WTC11 (cell line): ENCODE data around the gene DGCR8.

Source experiments
- ARID4B ChIP-seq: sonication (generic); formaldehyde crosslinking; IDR thresholded peaks from 2 replicates; pipeline ENCODE4 v1.8.0; 2023; ENCODE audit warnings: missing genetic modification reagents, mild to moderate bottlenecking, borderline replicate concordance
- ATF3 ChIP-seq: sonication (generic); formaldehyde crosslinking; conservative IDR thresholded peaks from 2 replicates; pipeline ENCODE4 v1.8.1; 2022; ENCODE audit warnings: mild to moderate bottlenecking, missing genetic modification reagents
- CTCF ChIP-seq: fragments of 200-600 bp; IDR thresholded peaks from 2 replicates; pipeline ENCODE4 v1.8.0; 2022; ENCODE audit warnings: antibody characterized with exemption
- E2F4 ChIP-seq: sonication (generic); formaldehyde crosslinking; IDR thresholded peaks from 2 replicates; pipeline ENCODE4 v1.8.1; 2022; ENCODE audit warnings: low read depth, mild to moderate bottlenecking, moderate library complexity, missing genetic modification reagents, borderline replicate concordance
- JUN ChIP-seq: sonication (generic); formaldehyde crosslinking; IDR thresholded peaks from 2 replicates; pipeline ENCODE4 v1.8.0; 2023; ENCODE audit warnings: mild to moderate bottlenecking, missing genetic modification reagents
- SP1 ChIP-seq: sonication (generic); formaldehyde crosslinking; conservative IDR thresholded peaks from 2 replicates; pipeline ENCODE4 v1.8.1; 2022; ENCODE audit warnings: missing genetic modification reagents
- TEAD4 ChIP-seq: sonication (generic); formaldehyde crosslinking; IDR thresholded peaks from 2 replicates; pipeline ENCODE4 v1.8.0; 2022; ENCODE audit warnings: mild to moderate bottlenecking, missing genetic modification reagents
- TP53 ChIP-seq: sonication (generic); formaldehyde crosslinking; IDR thresholded peaks from 2 replicates; pipeline ENCODE4 v1.8.1; 2023; ENCODE audit warnings: mild to moderate bottlenecking, missing genetic modification reagents
- USF2 ChIP-seq: sonication (generic); formaldehyde crosslinking; IDR thresholded peaks from 2 replicates; pipeline ENCODE4 v1.8.1; 2023; ENCODE audit warnings: mild to moderate bottlenecking, missing genetic modification reagents, moderate library complexity
- ZBTB21 ChIP-seq: sonication (generic); formaldehyde crosslinking; IDR thresholded peaks from 2 replicates; pipeline ENCODE4 v1.8.1; 2023; ENCODE audit warnings: mild to moderate bottlenecking, missing genetic modification reagents, borderline replicate concordance
- ZNF263 ChIP-seq: sonication (generic); formaldehyde crosslinking; IDR thresholded peaks from 2 replicates; pipeline ENCODE4 v1.8.1; 2022; ENCODE audit warnings: low read depth, mild to moderate bottlenecking, moderate library complexity, missing genetic modification reagents
- ZSCAN18 ChIP-seq: fragments of 250-450 bp; sonication (Bioruptor Pico); IDR thresholded peaks from 2 replicates; pipeline ENCODE4 v2.1.2; 2022; ENCODE audit warnings: mild to moderate bottlenecking, moderate library complexity

- TF ChIP-seq CTCF: no peak
- TF ChIP-seq ZSCAN18 (CRISPR knock-in tag): no peak
- no peak; the same call in 1 of the 2 replicates for TF ChIP-seq SP1 (CRISPR knock-in tag)
- no peak for TF ChIP-seq JUN (CRISPR knock-in tag)
- no peak for TF ChIP-seq ZBTB21 (CRISPR knock-in tag)
- no peak for TF ChIP-seq ZNF263 (CRISPR knock-in tag)
- no peak for TF ChIP-seq ATF3 (CRISPR knock-in tag)
- TF ChIP-seq USF2: no peak
- TF ChIP-seq ARID4B (CRISPR knock-in tag): no peak
- no peak for TF ChIP-seq TP53 (CRISPR knock-in tag)
- TF ChIP-seq TEAD4: no peak
- TF ChIP-seq E2F4 (CRISPR knock-in tag): no peak
Measured at GRCh38 chr22:20111689-20112622, 31.9 kb downstream of the DGCR8 start.
